PC-3 (cell line): ENCODE measurements around the gene SLC25A6. TPM values are rescaled to one million over a fixed set of nuclear protein-coding genes. Genes with fewer than 3 reads are reported as not detected.

Source experiments
- ATAC-seq: fragments of 200-7000 bp; cut with Tn5 transposase; 2 replicates; pipeline ENCODE4 v1.9.1; 2020; ENCODE audit warnings: mild to moderate bottlenecking, moderate library complexity
- BruUV-seq: library from RNA; stranded (reverse); fragments of 400-500 nt; replicated peaks from 2 replicates; lab custom pipeline; 2021; lab: Mats Ljungman, UMichigan
- CTCF ChIA-PET: fragments of 300-600 bp; sonication (Branson Sonifier 250); formaldehyde crosslinking; loops from one replicate; lab custom pipeline; 2022; ENCODE audit warnings: antibody characterized with exemption; lab: Charles Lee
- POLR2A ChIA-PET: fragments of 300-600 bp; sonication (Branson Sonifier 250); formaldehyde crosslinking; loops from one replicate; lab custom pipeline; 2022; ENCODE audit warnings: antibody characterized with exemption; ENCODE audit not compliant: unreplicated experiment; lab: Charles Lee
- DNase-seq: peaks from one replicate; pipeline ENCODE4 v3.0.0-alpha.2; 2015
- H2AFZ ChIP-seq: fragments of 300-600 bp; sonication (generic); 2 replicates; pipeline ENCODE4 v1.6.0; 2016; ENCODE audit warnings: antibody characterized with exemption, low read length
- H3F3A ChIP-seq: fragments of 300-600 bp; sonication (generic); one replicate; pipeline ENCODE4 v1.6.0; 2017; ENCODE audit warnings: antibody characterized with exemption, low read length, control low read depth, mild to moderate bottlenecking; ENCODE audit not compliant: unreplicated experiment
- H3K27ac ChIP-seq: fragments of 300-600 bp; sonication (generic); 2 replicates; pipeline ENCODE4 v1.5.1; 2016; ENCODE audit warnings: mild to moderate bottlenecking, low read length
- H3K27me3 ChIP-seq: fragments of 300-600 bp; sonication (generic); 2 replicates; pipeline ENCODE4 v1.6.1; 2016; ENCODE audit warnings: low read length, mixed read lengths
- H3K36me3 ChIP-seq: fragments of 300-600 bp; sonication (generic); 2 replicates; pipeline ENCODE4 v1.6.1; 2016; ENCODE audit warnings: low read depth, mixed run types, low read length, mixed read lengths
- H3K4me1 ChIP-seq: fragments of 300-600 bp; sonication (generic); 2 replicates; pipeline ENCODE4 v1.5.1; 2016; ENCODE audit warnings: low read length; ENCODE audit not compliant: insufficient read depth
- H3K4me2 ChIP-seq: fragments of 300-600 bp; sonication (generic); 2 replicates; pipeline ENCODE4 v1.6.0; 2016; ENCODE audit warnings: low read length
- H3K4me3 ChIP-seq: fragments of 300-600 bp; sonication (generic); 2 replicates; pipeline ENCODE4 v1.5.1; 2016; ENCODE audit warnings: mild to moderate bottlenecking, low read length, mixed read lengths
- H3K79me2 ChIP-seq: fragments of 300-600 bp; sonication (generic); 2 replicates; pipeline ENCODE4 v1.6.1; 2017; ENCODE audit warnings: low read length, mixed read lengths
- H3K9ac ChIP-seq: fragments of 300-600 bp; sonication (generic); 2 replicates; pipeline ENCODE4 v1.6.0; 2016; ENCODE audit warnings: mild to moderate bottlenecking, low read length
- H3K9me2 ChIP-seq: fragments of 300-600 bp; sonication (generic); replicated peaks from 2 replicates; pipeline ENCODE4 v1.6.1; 2016; ENCODE audit warnings: mixed run types, low read length, mixed read lengths
- H3K9me3 ChIP-seq: fragments of 300-600 bp; sonication (generic); 2 replicates; pipeline ENCODE4 v1.6.1; 2016; ENCODE audit warnings: low read length, mixed read lengths
- H4K20me1 ChIP-seq: fragments of 300-600 bp; sonication (generic); 2 replicates; pipeline ENCODE4 v1.6.1; 2016; ENCODE audit warnings: low read length, mixed read lengths
- EZH2 ChIP-seq: fragments of 300-600 bp; sonication (generic); IDR thresholded peaks from one replicate; pipeline ENCODE4 v1.6.1; 2017; ENCODE audit warnings: antibody characterized with exemption, mild to moderate bottlenecking, low read length; ENCODE audit not compliant: unreplicated experiment
- EZH2phosphoT487 ChIP-seq: fragments of 300-600 bp; sonication (generic); IDR thresholded peaks from 2 replicates; pipeline ENCODE4 v1.6.1; 2018; ENCODE audit warnings: mild to moderate bottlenecking, antibody characterized with exemption, low read length, borderline replicate concordance
- intact Hi-C: fragments of 100-400 bp; cut with micrococcal nuclease; formaldehyde crosslinking; loops from 2 replicates; pipeline ENCODE4 v1.9.0; 2023
- total RNA-seq: library from RNA; depleted of rRNA; stranded (reverse); fragments of >200 nt; gene quantifications from 2 replicates; pipeline ENCODE4 v1.2.3, GENCODE V29; 2014
- TF ChIP-seq, protein P1 (sequence below): fragments of 300-600 bp; sonication (generic); conservative IDR thresholded peaks from 2 replicates; pipeline ENCODE4 v1.5.1; 2017; ENCODE audit warnings: antibody characterized with exemption, low read depth, mild to moderate bottlenecking, low read length

The SLC25A6 gene
- total RNA-seq, 1 experiment from 2014 or later: 178 TPM

DNA sequence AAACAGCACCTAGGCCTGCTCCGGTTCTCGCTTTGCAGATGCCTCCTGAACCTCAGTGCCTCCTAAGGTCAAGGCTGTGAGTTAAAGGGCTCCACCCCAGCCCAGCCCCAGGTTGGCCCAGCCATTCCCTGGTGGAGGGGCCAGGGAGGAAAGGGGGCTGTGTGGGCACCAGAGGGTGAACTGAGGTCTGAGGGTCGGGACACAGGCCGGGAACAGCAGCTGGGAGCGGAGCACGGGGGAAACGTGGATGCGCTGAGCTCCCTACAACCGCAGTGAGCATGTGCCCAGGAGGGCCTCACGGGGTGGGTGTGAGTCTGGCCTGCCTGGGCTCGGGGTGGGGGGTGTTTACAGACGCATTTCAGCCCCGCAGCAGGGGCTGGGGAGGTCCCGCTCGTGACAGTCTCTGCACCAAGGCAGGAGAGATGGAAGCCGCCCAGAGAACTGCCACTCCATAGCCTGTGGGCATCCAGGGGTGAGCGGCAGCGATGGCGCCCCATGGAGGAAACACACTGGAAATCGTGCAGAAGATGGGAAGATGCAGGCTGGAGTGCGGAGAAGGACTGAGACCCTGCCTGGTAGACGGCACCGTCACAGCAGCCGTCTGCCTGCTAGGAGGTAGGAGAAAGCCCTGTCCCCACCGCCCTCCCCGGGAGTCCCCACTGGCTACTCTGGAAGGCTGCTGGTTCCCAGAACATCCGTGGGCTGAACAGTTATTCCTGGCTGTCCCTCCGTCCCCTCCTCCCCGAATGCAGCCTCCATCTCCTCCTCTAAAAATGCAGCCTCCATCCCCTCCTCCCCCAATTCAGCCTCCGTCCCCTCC is 9.9 kb upstream of the SLC25A6 start:
- no TSS peak for BruUV-seq
- CTCF ChIA-PET: no interaction called here

DNA sequence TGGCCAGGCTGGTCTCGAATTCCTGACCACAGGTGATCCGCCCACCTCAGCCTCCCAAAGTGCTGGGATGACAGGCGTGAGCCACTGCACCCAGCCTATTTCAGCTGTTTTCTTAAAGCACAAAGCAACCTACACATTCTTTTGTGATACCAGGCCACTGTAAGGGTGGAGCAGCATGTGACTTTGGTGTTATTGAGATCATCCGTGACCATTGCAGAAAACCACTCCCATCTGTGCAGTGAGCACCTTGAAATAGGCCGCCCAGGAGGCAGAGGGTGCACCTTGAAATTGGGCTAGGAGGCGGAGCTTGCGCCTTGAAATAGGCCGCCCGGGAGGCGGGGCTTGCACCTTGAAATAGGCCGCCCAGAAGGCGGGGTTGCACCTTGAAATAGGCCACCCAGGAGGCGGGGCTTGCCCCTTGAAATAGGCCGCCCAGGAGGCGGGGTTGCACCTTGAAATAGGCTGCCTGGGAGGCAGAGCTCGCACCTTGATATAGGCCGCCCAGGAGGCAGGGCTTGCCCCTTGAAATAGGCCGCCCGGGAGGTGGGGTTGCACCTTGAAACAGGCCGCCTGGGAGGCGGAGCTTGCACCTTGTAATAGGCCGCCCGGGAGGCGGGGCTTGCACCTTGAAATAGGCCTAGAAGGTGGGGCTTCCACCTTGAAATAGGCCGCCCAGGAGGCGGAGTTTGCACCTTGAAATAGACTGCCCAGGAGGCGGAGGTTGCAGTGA is 9.0 kb upstream of the SLC25A6 start:
- ATAC-seq (no peak), DNase-seq (no peak)
- Histone ChIP-seq H3K4me1 (no peaks in the 10 kb centered on the region), H3K4me3 (no peak overlapping the region), H3K9ac (no peak overlapping the region), H3K79me2 (peaks cover under 1% of the 10 kb centered on the region; the same call in 1 of the 2 replicates), H3K4me2 (no peak overlapping the region), H3K9me2 (no peaks in the 10 kb centered on the region), H4K20me1 (no peaks in the 10 kb centered on the region), H2AFZ (no peak overlapping the region), H3K36me3 (peaks cover 12% of the 10 kb centered on the region), H3K27ac (no peak overlapping the region), H3K27me3 (no peaks in the 10 kb centered on the region), H3F3A (no peaks in the 10 kb centered on the region), H3K9me3 (no peaks in the 10 kb centered on the region)
- POLR2A ChIA-PET: no interaction called here
- CTCF ChIA-PET: no interaction called here
- TF ChIP-seq EZH2phosphoT487: no peak
- TF ChIP-seq EZH2: no peak
- TF ChIP-seq, protein P1, sequence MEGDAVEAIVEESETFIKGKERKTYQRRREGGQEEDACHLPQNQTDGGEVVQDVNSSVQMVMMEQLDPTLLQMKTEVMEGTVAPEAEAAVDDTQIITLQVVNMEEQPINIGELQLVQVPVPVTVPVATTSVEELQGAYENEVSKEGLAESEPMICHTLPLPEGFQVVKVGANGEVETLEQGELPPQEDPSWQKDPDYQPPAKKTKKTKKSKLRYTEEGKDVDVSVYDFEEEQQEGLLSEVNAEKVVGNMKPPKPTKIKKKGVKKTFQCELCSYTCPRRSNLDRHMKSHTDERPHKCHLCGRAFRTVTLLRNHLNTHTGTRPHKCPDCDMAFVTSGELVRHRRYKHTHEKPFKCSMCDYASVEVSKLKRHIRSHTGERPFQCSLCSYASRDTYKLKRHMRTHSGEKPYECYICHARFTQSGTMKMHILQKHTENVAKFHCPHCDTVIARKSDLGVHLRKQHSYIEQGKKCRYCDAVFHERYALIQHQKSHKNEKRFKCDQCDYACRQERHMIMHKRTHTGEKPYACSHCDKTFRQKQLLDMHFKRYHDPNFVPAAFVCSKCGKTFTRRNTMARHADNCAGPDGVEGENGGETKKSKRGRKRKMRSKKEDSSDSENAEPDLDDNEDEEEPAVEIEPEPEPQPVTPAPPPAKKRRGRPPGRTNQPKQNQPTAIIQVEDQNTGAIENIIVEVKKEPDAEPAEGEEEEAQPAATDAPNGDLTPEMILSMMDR: no peak
- no TSS peak for BruUV-seq
- intact Hi-C loops: no loop called here

More for the DNA sequence above, 9.9 kb upstream of the SLC25A6 start:
- H3K9me3 ChIP-seq: no peaks in the 10 kb centered on the region
- no peaks in the 10 kb centered on the region for H3K79me2 ChIP-seq
- no peaks in the 10 kb centered on the region for H3K9me2 ChIP-seq
- H3K9ac ChIP-seq: no peak overlapping the region
- no peaks in the 10 kb centered on the region for H3K4me1 ChIP-seq
- no peak overlapping the region for H3K4me3 ChIP-seq
- no peak overlapping the region for H3K27ac ChIP-seq
- H4K20me1 ChIP-seq: no peaks in the 10 kb centered on the region
- H3K4me2 ChIP-seq: no peak overlapping the region
- no peak for TF ChIP-seq EZH2phosphoT487
- POLR2A ChIA-PET: no interaction called here
- no peak overlapping the region for H2AFZ ChIP-seq
- DNase-seq (no peak), ATAC-seq (no peak)
- no peaks in the 10 kb centered on the region for H3K27me3 ChIP-seq
- peaks cover 18% of the 10 kb centered on the region for H3K36me3 ChIP-seq
- H3F3A ChIP-seq: no peaks in the 10 kb centered on the region
- intact Hi-C loops: no loop called here

DNA sequence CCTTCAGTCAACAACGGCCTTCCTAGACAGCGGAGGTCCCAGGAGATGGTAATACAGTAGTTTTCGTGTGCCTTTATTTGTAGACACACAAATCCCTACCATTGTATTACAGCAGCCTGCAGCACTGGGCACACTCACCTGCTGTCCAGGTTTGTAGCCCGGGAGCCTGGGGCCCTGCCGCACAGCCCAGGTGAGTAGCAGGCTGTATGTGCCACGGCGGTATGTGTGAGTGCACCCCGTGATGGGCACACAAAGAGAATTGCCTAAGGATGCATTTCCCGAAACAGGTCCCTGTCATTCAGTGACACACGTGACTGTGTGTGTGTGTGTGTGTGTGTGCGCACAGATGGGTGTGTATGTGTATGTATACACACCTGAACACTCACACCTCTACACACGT is 8.1 kb upstream of the SLC25A6 start:
- Histone ChIP-seq H2AFZ (no peak overlapping the region), H3K27me3 (no peaks in the 10 kb centered on the region), H3K9ac (no peak overlapping the region), H3K79me2 (peaks cover 9% of the 10 kb centered on the region), H3F3A (no peaks in the 10 kb centered on the region), H3K4me3 (no peak overlapping the region), H3K4me2 (no peak overlapping the region), H3K27ac (no peak overlapping the region), H3K36me3 (peaks cover 8% of the 10 kb centered on the region), H3K9me3 (no peaks in the 10 kb centered on the region), H3K4me1 (no peaks in the 10 kb centered on the region), H4K20me1 (no peaks in the 10 kb centered on the region), H3K9me2 (no peaks in the 10 kb centered on the region)
- CTCF ChIA-PET: no interaction called here
- intact Hi-C loops: no loop called here
- BruUV-seq: no TSS peak
- DNase-seq: no peak
- no peak for ATAC-seq
- TF ChIP-seq EZH2: no peak
- TF ChIP-seq EZH2phosphoT487: no peak
- TF ChIP-seq, protein P1: no peak
- POLR2A ChIA-PET: no interaction called here
